ENCODE measurements around the gene EDRF1.
"Not testable (repeated sequence)": the region's sequence is repeated elsewhere in the genome, so short reads cannot be mapped to it uniquely, and the experiment has no call there.

Gene EDRF1

DNA sequence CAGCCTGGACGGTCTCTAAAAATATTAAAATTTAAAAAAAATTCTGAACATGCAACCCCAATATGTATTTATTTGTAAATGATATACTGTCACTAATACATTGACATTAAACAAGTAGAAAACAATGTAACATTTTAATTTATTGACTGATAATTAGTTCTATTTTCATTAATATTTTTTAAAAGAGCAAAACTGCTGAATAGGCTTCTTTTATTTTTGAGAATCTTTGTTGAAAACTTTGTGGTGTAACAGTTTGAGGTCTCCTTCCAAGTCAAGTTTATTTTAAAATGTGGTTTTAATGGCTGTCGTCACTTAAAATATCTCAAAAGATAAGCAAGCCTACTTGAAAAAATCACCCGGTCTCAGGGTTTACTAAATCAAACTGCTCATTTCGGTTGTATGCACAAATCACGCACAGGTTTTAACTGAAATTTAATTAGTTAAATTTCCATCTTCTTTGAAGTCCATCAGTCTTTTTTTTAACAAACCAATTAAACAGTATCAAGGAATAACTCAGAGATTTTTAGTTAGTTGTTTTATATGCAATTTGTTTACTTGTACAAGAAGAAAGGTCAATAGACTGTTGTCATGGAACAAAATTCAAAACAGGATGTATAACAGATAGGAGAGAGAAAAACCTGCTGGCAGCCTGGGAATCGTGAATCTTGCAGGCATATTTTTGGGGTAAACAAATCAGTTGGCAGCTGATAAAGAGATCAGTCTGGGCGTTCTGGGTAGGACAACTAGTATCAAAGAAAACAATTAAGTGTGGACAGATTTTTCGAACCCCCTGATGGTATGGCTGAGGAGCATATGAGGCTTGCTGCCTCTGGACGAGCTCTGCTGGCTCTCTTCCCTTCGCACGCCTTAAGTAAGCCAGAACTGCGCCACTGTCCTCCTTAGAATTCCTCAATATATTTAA lies 9.7 kb upstream of the EDRF1 start:
- no peak overlapping the region for H3K4me3 ChIP-seq (ENCODE audit: low read depth, low read length)
- TF ChIP-seq, protein P1, sequence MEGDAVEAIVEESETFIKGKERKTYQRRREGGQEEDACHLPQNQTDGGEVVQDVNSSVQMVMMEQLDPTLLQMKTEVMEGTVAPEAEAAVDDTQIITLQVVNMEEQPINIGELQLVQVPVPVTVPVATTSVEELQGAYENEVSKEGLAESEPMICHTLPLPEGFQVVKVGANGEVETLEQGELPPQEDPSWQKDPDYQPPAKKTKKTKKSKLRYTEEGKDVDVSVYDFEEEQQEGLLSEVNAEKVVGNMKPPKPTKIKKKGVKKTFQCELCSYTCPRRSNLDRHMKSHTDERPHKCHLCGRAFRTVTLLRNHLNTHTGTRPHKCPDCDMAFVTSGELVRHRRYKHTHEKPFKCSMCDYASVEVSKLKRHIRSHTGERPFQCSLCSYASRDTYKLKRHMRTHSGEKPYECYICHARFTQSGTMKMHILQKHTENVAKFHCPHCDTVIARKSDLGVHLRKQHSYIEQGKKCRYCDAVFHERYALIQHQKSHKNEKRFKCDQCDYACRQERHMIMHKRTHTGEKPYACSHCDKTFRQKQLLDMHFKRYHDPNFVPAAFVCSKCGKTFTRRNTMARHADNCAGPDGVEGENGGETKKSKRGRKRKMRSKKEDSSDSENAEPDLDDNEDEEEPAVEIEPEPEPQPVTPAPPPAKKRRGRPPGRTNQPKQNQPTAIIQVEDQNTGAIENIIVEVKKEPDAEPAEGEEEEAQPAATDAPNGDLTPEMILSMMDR (IDR thresholded peaks at IDR 0.05; ENCODE audit: insufficient read depth, low read depth, low read length, missing control alignments): no peak
- DNase-seq (ENCODE audit: low read depth): no peak

GRCh38 chr10:125711110-125711750 lies 8.3 kb upstream of the EDRF1 start:
- TF ChIP-seq, protein P1 (IDR thresholded peaks at IDR 0.05; ENCODE audit: insufficient read depth, low read depth, low read length, missing control alignments): no peak
- H3K4me3 ChIP-seq (ENCODE audit: low read depth, low read length): no peak overlapping the region
- DNase-seq (ENCODE audit: low read depth): no peak

- not testable (repeated sequence) for DNase-seq (ENCODE audit: low read depth); H3K4me3 ChIP-seq (ENCODE audit: low read depth, low read length)
Observed at GRCh38 chr10:125714728-125715127, 4.8 kb upstream of the EDRF1 start.

- TF ChIP-seq, protein P1 (IDR thresholded peaks at IDR 0.05; ENCODE audit: insufficient read depth, low read depth, low read length, missing control alignments): no peak
- no peak for DNase-seq (ENCODE audit: low read depth)
- peak overlapping the region; percentile 91 for H3K4me3 ChIP-seq (ENCODE audit: low read depth, low read length)
Observed at GRCh38 chr10:125720002-125720382, 483 bp downstream of the EDRF1 start.

DNA sequence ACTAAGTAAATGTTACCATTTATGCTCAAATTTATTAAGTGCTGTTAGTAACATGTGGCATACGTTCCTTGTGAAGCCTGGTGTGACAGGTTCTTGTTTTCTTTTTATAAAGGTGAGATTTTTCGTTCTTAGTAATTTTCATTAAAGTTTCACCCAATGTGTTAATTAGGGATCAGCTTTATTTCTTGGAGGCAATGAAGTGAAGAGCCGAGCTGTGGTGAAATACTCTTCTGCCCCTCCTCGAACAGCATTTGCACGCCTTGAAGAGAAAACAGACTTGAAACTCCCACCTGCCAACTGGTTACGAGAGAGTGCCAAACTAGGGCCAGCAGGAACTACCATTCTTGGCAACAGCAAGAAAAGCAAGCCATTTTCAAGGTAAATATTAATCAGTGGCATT lies 1.5 kb downstream of the EDRF1 start:
- TF ChIP-seq, protein P1 (IDR thresholded peaks at IDR 0.05; ENCODE audit: insufficient read depth, low read depth, low read length, missing control alignments): no peak
- H3K4me3 ChIP-seq (ENCODE audit: low read depth, low read length): peak overlapping the region; percentile 91
- peak; percentile 82 for DNase-seq (ENCODE audit: low read depth)

GRCh38 chr10:125722811-125723210 lies 3.3 kb downstream of the EDRF1 start:
- no peak for DNase-seq (ENCODE audit: low read depth)
- TF ChIP-seq, protein P1 (IDR thresholded peaks at IDR 0.05; ENCODE audit: insufficient read depth, low read depth, low read length, missing control alignments): no peak
- no peak overlapping the region for H3K4me3 ChIP-seq (ENCODE audit: low read depth, low read length)

- DNase-seq (ENCODE audit: low read depth): no peak
- TF ChIP-seq, protein P1 (IDR thresholded peaks at IDR 0.05; ENCODE audit: insufficient read depth, low read depth, low read length, missing control alignments): no peak
- H3K4me3 ChIP-seq (ENCODE audit: low read depth, low read length): no peak overlapping the region
Observed at GRCh38 chr10:125726914-125727313, 7.4 kb downstream of the EDRF1 start.
